Tibial nerve (tissue), 4 donors: Measurements from ENCODE around the gene CDH18.

Experiments used
- CTCF ChIP-seq, 5 experiments: fragments of 200-600 bp in 3 of 5; fragments of 450-650 bp in 2 of 5; sonication (generic) in 3 of 5; IDR thresholded peaks; one replicate each; pipeline ENCODE4 v1.5.1; 2016 to 2019; ENCODE audit warnings: antibody characterized with exemption in 5 of 5, mild to moderate bottlenecking in 3 of 5, moderate library complexity in 2 of 5
- EP300 ChIP-seq, 2 donors: sonication (generic); formaldehyde crosslinking; IDR thresholded peaks; one replicate each; pipeline ENCODE4 v1.6.1; 2017; ENCODE audit warnings: antibody characterized with exemption in 2 of 2, mild to moderate bottlenecking in 1 of 2
- POLR2A ChIP-seq, 2 donors: fragments of 450-650 bp; IDR thresholded peaks; one replicate each; pipeline ENCODE4 v1.6.1; 2017; ENCODE audit warnings: antibody characterized with exemption in 2 of 2, mild to moderate bottlenecking in 2 of 2, moderate library complexity in 2 of 2

- TF ChIP-seq EP300 (IDR thresholded peaks at IDR 0.05) (no peak), CTCF (IDR thresholded peaks at IDR 0.05) (no peak), POLR2A (IDR thresholded peaks at IDR 0.05) (no peak)
Observed at GRCh38 chr5:19547640-19548039, 440.4 kb downstream of the CDH18 start.
